ENCODE results near the gene NIPAL3. TPM values are rescaled to one million over a fixed set of nuclear protein-coding genes. Genes with fewer than 3 reads are reported as not detected.

NIPAL3 gene
- polyA plus RNA-seq, 1 donor from 2014 or later: 9.6 TPM

- Histone ChIP-seq H3F3A (ENCODE audit: insufficient read depth, low read length, poor library complexity, severe bottlenecking) (no peaks in the 10 kb centered on the region), H3K9me2 (ENCODE audit: insufficient read depth, low read length) (no peaks in the 10 kb centered on the region), H3K27me3 (ENCODE audit: insufficient read depth, low read depth, low read length) (peaks cover 7% of the 10 kb centered on the region), H3K4me2 (ENCODE audit: low read length) (no peak within 1 kb of the TSS), H3K79me2 (replicated peaks; ENCODE audit: insufficient read depth, low read length) (no peaks in the 10 kb centered on the region), H2AFZ (ENCODE audit: low read depth, low read length) (peak within 1 kb of the TSS; percentile 27), H3K9ac (ENCODE audit: low read length) (no peak within 1 kb of the TSS), H3K36me3 (ENCODE audit: insufficient read depth, low read length) (no peaks in the 10 kb centered on the region), H4K20me1 (ENCODE audit: insufficient read depth) (no peaks in the 10 kb centered on the region), H3K4me3 (ENCODE audit: low read length) (peak within 1 kb of the TSS; percentile 65), H3K9me3 (ENCODE audit: low read length) (no peaks in the 10 kb centered on the region), H3K27ac (ENCODE audit: low read length) (no peak within 1 kb of the TSS)
- TF ChIP-seq CTCF (IDR thresholded peaks at IDR 0.05; ENCODE audit: poor library complexity, severe bottlenecking): no peak
- TF ChIP-seq MXI1 (conservative IDR thresholded peaks at IDR 0.05; ENCODE audit: poor library complexity, severe bottlenecking): no peak
- no peak for TF ChIP-seq TAF1 (IDR thresholded peaks at IDR 0.05; ENCODE audit: low read depth)
Measured at GRCh38 chr1:24413350-24414163, 2.0 kb upstream of the NIPAL3 start, which contains the start of gene STPG1. TSS of gene STPG1 (minus strand) at chr1:24413782. CDS start at chr1:24401388, 12,394 bp downstream.

- no peaks in the 10 kb centered on the region for H3K9me3 ChIP-seq (ENCODE audit: low read length)
- peak overlapping the region; percentile 30 for H2AFZ ChIP-seq (ENCODE audit: low read depth, low read length)
- H4K20me1 ChIP-seq (ENCODE audit: insufficient read depth): no peaks in the 10 kb centered on the region
- H3K4me3 ChIP-seq (ENCODE audit: low read length): peak overlapping the region; percentile 76
- H3K27ac ChIP-seq (ENCODE audit: low read length): no peak overlapping the region
- H3K36me3 ChIP-seq (ENCODE audit: insufficient read depth, low read length): no peaks in the 10 kb centered on the region
- TF ChIP-seq POLR2AphosphoS5 (IDR thresholded peaks at IDR 0.05): no peak
- no peak for TF ChIP-seq SMC3 (conservative IDR thresholded peaks at IDR 0.05; ENCODE audit: poor library complexity)
- TF ChIP-seq TAF1 (IDR thresholded peaks at IDR 0.05; ENCODE audit: low read depth): no peak
- no peaks in the 10 kb centered on the region for H3K9me2 ChIP-seq (ENCODE audit: insufficient read depth, low read length)
- H3K79me2 ChIP-seq (replicated peaks; ENCODE audit: insufficient read depth, low read length): no peaks in the 10 kb centered on the region
- peak overlapping the region; percentile 50 for H3K4me2 ChIP-seq (ENCODE audit: low read length)
- H3K9ac ChIP-seq (ENCODE audit: low read length): no peak overlapping the region
- peaks cover 7% of the 10 kb centered on the region for H3K27me3 ChIP-seq (ENCODE audit: insufficient read depth, low read depth, low read length)
- no peaks in the 10 kb centered on the region for H3F3A ChIP-seq (ENCODE audit: insufficient read depth, low read length, poor library complexity, severe bottlenecking)
Measured at GRCh38 chr1:24414775-24415333, 748 bp upstream of the NIPAL3 start.

GRCh38 chr1:24415910-24416665, 486 bp downstream of the NIPAL3 start:
- Histone ChIP-seq H3K27ac (ENCODE audit: low read length) (peak overlapping the region; percentile 38), H3K79me2 (replicated peaks; ENCODE audit: insufficient read depth, low read length) (no peaks in the 10 kb centered on the region), H3K9me2 (ENCODE audit: insufficient read depth, low read length) (no peaks in the 10 kb centered on the region), H3K4me3 (ENCODE audit: low read length) (peak overlapping the region; percentile 76), H4K20me1 (ENCODE audit: insufficient read depth) (no peaks in the 10 kb centered on the region), H3K27me3 (ENCODE audit: insufficient read depth, low read depth, low read length) (peaks cover 7% of the 10 kb centered on the region), H3K9ac (ENCODE audit: low read length) (peak overlapping the region; percentile 55), H3F3A (ENCODE audit: insufficient read depth, low read length, poor library complexity, severe bottlenecking) (no peaks in the 10 kb centered on the region), H3K4me2 (ENCODE audit: low read length) (peak overlapping the region; percentile 86), H2AFZ (ENCODE audit: low read depth, low read length) (peak overlapping the region; percentile 71), H3K36me3 (ENCODE audit: insufficient read depth, low read length) (no peaks in the 10 kb centered on the region), H3K9me3 (ENCODE audit: low read length) (no peaks in the 10 kb centered on the region)
- TF ChIP-seq POLR2AphosphoS5 (IDR thresholded peaks at IDR 0.05): no peak
- peak; percentile 47 for TF ChIP-seq MXI1 (conservative IDR thresholded peaks at IDR 0.05; ENCODE audit: poor library complexity, severe bottlenecking)
- TF ChIP-seq SMC3 (conservative IDR thresholded peaks at IDR 0.05; ENCODE audit: poor library complexity): no peak
- TF ChIP-seq EP300 (conservative IDR thresholded peaks at IDR 0.05; ENCODE audit: poor library complexity, severe bottlenecking): no peak
